Loucy (cell line): ENCODE results near the gene TMEM108.

Experiments used
- EZH2phosphoT487 ChIP-seq: fragments of 200-600 bp; IDR thresholded peaks from 2 replicates; pipeline ENCODE4 v1.6.1; 2018; ENCODE audit warnings: antibody characterized with exemption, mild to moderate bottlenecking, moderate library complexity, borderline replicate concordance
- TF ChIP-seq, protein P1 (sequence below): fragments of 200-600 bp; sonication (generic); conservative IDR thresholded peaks from 2 replicates; pipeline ENCODE4 v1.5.1; 2014; ENCODE audit warnings: mild to moderate bottlenecking, antibody characterized with exemption, low read length

DNA sequence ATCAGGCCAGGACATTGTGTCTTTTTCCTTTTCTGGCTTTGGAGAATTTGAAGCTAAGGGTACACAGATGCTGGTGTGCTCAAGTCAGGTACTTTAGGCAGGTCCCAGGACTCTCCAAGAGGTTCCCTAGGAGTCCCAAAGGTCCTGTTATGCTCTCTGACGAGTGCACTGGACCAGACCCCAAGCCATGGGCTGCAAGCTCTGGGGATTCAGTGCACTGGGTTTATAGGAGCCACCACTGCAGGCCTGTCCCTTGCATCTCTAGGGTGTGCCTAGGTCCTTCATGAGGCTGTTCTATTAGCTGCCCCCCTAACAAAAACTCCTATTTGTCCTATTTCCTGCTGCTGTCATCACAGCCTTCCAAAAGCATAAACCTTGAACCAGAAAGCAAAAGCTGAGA lies 329.8 kb downstream of the TMEM108 start:
- TF ChIP-seq, protein P1, sequence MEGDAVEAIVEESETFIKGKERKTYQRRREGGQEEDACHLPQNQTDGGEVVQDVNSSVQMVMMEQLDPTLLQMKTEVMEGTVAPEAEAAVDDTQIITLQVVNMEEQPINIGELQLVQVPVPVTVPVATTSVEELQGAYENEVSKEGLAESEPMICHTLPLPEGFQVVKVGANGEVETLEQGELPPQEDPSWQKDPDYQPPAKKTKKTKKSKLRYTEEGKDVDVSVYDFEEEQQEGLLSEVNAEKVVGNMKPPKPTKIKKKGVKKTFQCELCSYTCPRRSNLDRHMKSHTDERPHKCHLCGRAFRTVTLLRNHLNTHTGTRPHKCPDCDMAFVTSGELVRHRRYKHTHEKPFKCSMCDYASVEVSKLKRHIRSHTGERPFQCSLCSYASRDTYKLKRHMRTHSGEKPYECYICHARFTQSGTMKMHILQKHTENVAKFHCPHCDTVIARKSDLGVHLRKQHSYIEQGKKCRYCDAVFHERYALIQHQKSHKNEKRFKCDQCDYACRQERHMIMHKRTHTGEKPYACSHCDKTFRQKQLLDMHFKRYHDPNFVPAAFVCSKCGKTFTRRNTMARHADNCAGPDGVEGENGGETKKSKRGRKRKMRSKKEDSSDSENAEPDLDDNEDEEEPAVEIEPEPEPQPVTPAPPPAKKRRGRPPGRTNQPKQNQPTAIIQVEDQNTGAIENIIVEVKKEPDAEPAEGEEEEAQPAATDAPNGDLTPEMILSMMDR: no peak
- no peak for TF ChIP-seq EZH2phosphoT487
